ENCODE data around the gene BCOR. TPM values are rescaled to one million over a fixed set of nuclear protein-coding genes. Genes with fewer than 3 reads are reported as not detected.

BCOR gene
- total RNA-seq, 1 experiment from 2014 or later, result 35.1 TPM

- Histone ChIP-seq H3K4me3 (replicated peaks in 1 of 2; ENCODE audit: low read depth in 1 of 2, low read length in 2 of 2) (no peak overlapping the region), H3K27ac (ENCODE audit: low read depth, low read length) (no peak overlapping the region), H3K36me3 (ENCODE audit: control insufficient read depth in 1 of 2, insufficient read depth in 2 of 2, low read length in 2 of 2) (no peaks in the 10 kb centered on the region), H2AFZ (ENCODE audit: low read depth, low read length, poor library complexity, severe bottlenecking) (no peak overlapping the region), H4K20me1 (ENCODE audit: insufficient read depth) (no peaks in the 10 kb centered on the region), H3K4me1 (ENCODE audit: control insufficient read depth in 1 of 2, insufficient read depth in 2 of 2, low read length in 2 of 2) (peaks cover 36 to 48% of the 10 kb centered on the region in 2 experiments; a peak in 3 of 4 replicates), H3K4me2 (ENCODE audit: low read length) (no peak overlapping the region), H3K79me2 (ENCODE audit: insufficient read depth, low read length) (peaks cover 100% of the 10 kb centered on the region), H3K9me3 (ENCODE audit: control insufficient read depth in 1 of 2, insufficient read depth in 1 of 2, low read depth in 1 of 2, low read length in 2 of 2) (no peaks in the 10 kb centered on the region), H3K27me3 (ENCODE audit: insufficient read depth, low read length) (no peaks in the 10 kb centered on the region), H3K9me2 (ENCODE audit: insufficient read depth) (no peaks in the 10 kb centered on the region), H3K9ac (ENCODE audit: low read length) (no peak overlapping the region)
- no TSS peak for BruUV-seq (replicated peaks)
- CTCF ChIA-PET, result no interaction called here
- no peak for TF ChIP-seq CBX3 (IDR thresholded peaks at IDR 0.05; ENCODE audit: low read depth)
- no peak for TF ChIP-seq EGR1 (IDR thresholded peaks at IDR 0.05; ENCODE audit: low read depth)
- TF ChIP-seq JUND (IDR thresholded peaks at IDR 0.05), result no peak
- TF ChIP-seq SP1 (IDR thresholded peaks at IDR 0.05; ENCODE audit: low read depth), result no peak
- TF ChIP-seq TCF7L2 (IDR thresholded peaks at IDR 0.05; ENCODE audit: borderline replicate concordance, extremely low read depth, insufficient read depth, insufficient read length), result no peak
- TF ChIP-seq EZH2phosphoT487 (IDR thresholded peaks at IDR 0.05; ENCODE audit: borderline replicate concordance), result no peak
- no peak for TF ChIP-seq ZNF274 (IDR thresholded peaks at IDR 0.05; ENCODE audit: low read depth, low read length)
- no peak for TF ChIP-seq REST (IDR thresholded peaks at IDR 0.05; ENCODE audit: low read depth)
- TF ChIP-seq ZBTB33 (IDR thresholded peaks at IDR 0.05; ENCODE audit: extremely low read depth, insufficient replicate concordance, low read length), result no peak
- no peak for TF ChIP-seq POLR2AphosphoS5 (IDR thresholded peaks at IDR 0.05; ENCODE audit: low read depth, low read length)
- RAD21 ChIA-PET (ENCODE audit: low non-redundant PET in 1 of 2, low total read pairs in 2 of 2, uncharacterized antibody in 2 of 2, unreplicated experiment in 2 of 2), result no interaction called here
- no peak for DNase-seq (ENCODE audit: low read depth, low spot score)
- peak; percentile 43 for ATAC-seq
- intact Hi-C loops (cut with micrococcal nuclease), result no loop called here
- POLR2A ChIA-PET, result no interaction called here
These were observed 14.4 kb downstream of the BCOR start for GRCh38 chrX:40083120-40083978.
